ENCODE measurements around the gene TMEM132D.
A peak's percentile ranks its signal among the peaks of the same experiment; 100 is the strongest.

DNA sequence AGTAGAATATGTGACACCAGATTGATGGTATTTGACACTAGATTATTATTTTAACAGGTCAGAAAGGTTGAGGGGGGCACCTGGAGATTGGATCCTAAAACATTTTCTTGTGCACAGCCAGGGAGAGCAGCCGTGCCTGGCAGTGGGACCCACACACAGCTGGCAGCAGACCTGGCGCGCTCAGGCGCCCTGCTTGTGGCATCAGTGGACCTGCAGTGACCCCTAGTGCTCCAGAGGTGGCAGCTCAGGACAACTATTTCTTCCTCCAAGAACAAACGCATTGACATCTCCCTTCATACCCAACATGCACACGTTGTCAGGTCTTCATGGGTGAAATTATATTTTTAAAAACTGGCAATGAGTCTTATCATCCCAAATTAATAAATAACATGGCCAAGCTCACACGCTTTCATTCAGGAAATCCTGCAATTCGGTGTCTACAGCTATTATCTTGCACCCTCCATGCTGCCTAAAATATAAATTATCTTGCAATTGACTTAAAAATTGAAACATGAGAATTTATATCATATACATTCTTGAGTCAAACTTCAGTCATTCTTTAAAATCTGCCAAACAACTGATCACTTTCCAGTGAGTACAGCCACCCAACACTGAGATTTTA is 7.7 kb upstream of the TMEM132D start:
- TF ChIP-seq, protein P1, sequence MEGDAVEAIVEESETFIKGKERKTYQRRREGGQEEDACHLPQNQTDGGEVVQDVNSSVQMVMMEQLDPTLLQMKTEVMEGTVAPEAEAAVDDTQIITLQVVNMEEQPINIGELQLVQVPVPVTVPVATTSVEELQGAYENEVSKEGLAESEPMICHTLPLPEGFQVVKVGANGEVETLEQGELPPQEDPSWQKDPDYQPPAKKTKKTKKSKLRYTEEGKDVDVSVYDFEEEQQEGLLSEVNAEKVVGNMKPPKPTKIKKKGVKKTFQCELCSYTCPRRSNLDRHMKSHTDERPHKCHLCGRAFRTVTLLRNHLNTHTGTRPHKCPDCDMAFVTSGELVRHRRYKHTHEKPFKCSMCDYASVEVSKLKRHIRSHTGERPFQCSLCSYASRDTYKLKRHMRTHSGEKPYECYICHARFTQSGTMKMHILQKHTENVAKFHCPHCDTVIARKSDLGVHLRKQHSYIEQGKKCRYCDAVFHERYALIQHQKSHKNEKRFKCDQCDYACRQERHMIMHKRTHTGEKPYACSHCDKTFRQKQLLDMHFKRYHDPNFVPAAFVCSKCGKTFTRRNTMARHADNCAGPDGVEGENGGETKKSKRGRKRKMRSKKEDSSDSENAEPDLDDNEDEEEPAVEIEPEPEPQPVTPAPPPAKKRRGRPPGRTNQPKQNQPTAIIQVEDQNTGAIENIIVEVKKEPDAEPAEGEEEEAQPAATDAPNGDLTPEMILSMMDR (IDR thresholded peaks at IDR 0.05; ENCODE audit: low read length), result peak; percentile 77
- TF ChIP-seq EZH2 (IDR thresholded peaks at IDR 0.05; ENCODE audit: borderline replicate concordance, low read length), result no peak
